ENCODE data around the gene XYLT1. TPM values are rescaled to one million over a fixed set of nuclear protein-coding genes. Genes with fewer than 3 reads are reported as not detected.
A peak's percentile ranks its signal among the peaks of the same experiment; 100 is the strongest.

Gene XYLT1
- total and polyA plus RNA-seq, 2 donors: 2.2 to 3.5 TPM

GRCh38 chr16:17474572-17474971 lies 3.8 kb upstream of the XYLT1 start:
- H3K27ac ChIP-seq (ENCODE audit: low read depth in 1 of 2, low read length in 1 of 2): peak overlapping the region in 1 of 2 donors; percentile 15
- no peaks in the 10 kb centered on the region for H3K9me3 ChIP-seq (ENCODE audit: control insufficient read depth in 2 of 2, insufficient read depth in 1 of 2, low read length in 1 of 2)
- no peaks in the 10 kb centered on the region for H3K36me3 ChIP-seq (ENCODE audit: control insufficient read depth in 2 of 2, insufficient read depth in 2 of 2, low read length in 1 of 2)
- no peak overlapping the region for H3K4me3 ChIP-seq (ENCODE audit: low read length in 2 of 2)
- peaks cover 0 to 13% of the 10 kb centered on the region in 2 donors for H3K27me3 ChIP-seq (ENCODE audit: control insufficient read depth in 2 of 2, insufficient read depth in 1 of 2, low read length in 1 of 2)
- H3K4me1 ChIP-seq (ENCODE audit: control insufficient read depth in 2 of 2, insufficient read depth in 2 of 2, low read length in 2 of 2): peaks cover 11 to 31% of the 10 kb centered on the region in 2 donors
- WGBS: 9% methylated on average over 13 of the region's 13 CpGs
- peak in 1 of 9 donors; percentile 53 for DNase-seq (ENCODE audit: low read depth in 6 of 9, low spot score in 9 of 9)

- 4% methylated on average over 4 of the region's 4 CpGs for WGBS
- no peak for DNase-seq (ENCODE audit: low read depth in 6 of 9, low spot score in 9 of 9)
Observed at GRCh38 chr16:17474037-17474436, 3.3 kb upstream of the XYLT1 start.

GRCh38 chr16:17471719-17472461 lies 1.1 kb upstream of the XYLT1 start:
- Histone ChIP-seq H3K4me1 (ENCODE audit: control insufficient read depth in 2 of 2, insufficient read depth in 2 of 2, low read length in 2 of 2) (peaks cover 12 to 54% of the 10 kb centered on the region in 2 donors), H3K27ac (ENCODE audit: low read depth in 1 of 2, low read length in 1 of 2) (no peak overlapping the region), H3K27me3 (ENCODE audit: control insufficient read depth in 2 of 2, insufficient read depth in 1 of 2, low read length in 1 of 2) (peaks cover 0 to 24% of the 10 kb centered on the region in 2 donors), H3K36me3 (ENCODE audit: control insufficient read depth in 2 of 2, insufficient read depth in 2 of 2, low read length in 1 of 2) (no peaks in the 10 kb centered on the region), H3K9me3 (ENCODE audit: control insufficient read depth in 2 of 2, insufficient read depth in 1 of 2, low read length in 1 of 2) (no peaks in the 10 kb centered on the region), H3K4me3 (ENCODE audit: low read length in 2 of 2) (no peak overlapping the region)
- 95% methylated on average over 15 of the region's 15 CpGs for WGBS
- DNase-seq (ENCODE audit: low read depth in 6 of 9, low spot score in 9 of 9): no peak

More at GRCh38 chr16:17474037-17474436, 3.3 kb upstream of the XYLT1 start:
- Histone ChIP-seq H3K4me3 (ENCODE audit: low read length in 2 of 2) (no peak overlapping the region), H3K27ac (ENCODE audit: low read depth in 1 of 2, low read length in 1 of 2) (peak overlapping the region in 1 of 2 donors; percentile 15), H3K36me3 (ENCODE audit: control insufficient read depth in 2 of 2, insufficient read depth in 2 of 2, low read length in 1 of 2) (no peaks in the 10 kb centered on the region), H3K4me1 (ENCODE audit: control insufficient read depth in 2 of 2, insufficient read depth in 2 of 2, low read length in 2 of 2) (peaks cover 12 to 37% of the 10 kb centered on the region in 2 donors), H3K9me3 (ENCODE audit: control insufficient read depth in 2 of 2, insufficient read depth in 1 of 2, low read length in 1 of 2) (no peaks in the 10 kb centered on the region), H3K27me3 (ENCODE audit: control insufficient read depth in 2 of 2, insufficient read depth in 1 of 2, low read length in 1 of 2) (peaks cover 0 to 18% of the 10 kb centered on the region in 2 donors)

- H3K9me3 ChIP-seq (ENCODE audit: control insufficient read depth in 2 of 2, insufficient read depth in 1 of 2, low read length in 1 of 2): no peaks in the 10 kb centered on the region
- H3K27me3 ChIP-seq (ENCODE audit: control insufficient read depth in 2 of 2, insufficient read depth in 1 of 2, low read length in 1 of 2): peaks cover 0 to 24% of the 10 kb centered on the region in 2 donors
- H3K4me1 ChIP-seq (ENCODE audit: control insufficient read depth in 2 of 2, insufficient read depth in 2 of 2, low read length in 2 of 2): peaks cover 12 to 48% of the 10 kb centered on the region in 2 donors
- H3K36me3 ChIP-seq (ENCODE audit: control insufficient read depth in 2 of 2, insufficient read depth in 2 of 2, low read length in 1 of 2): no peaks in the 10 kb centered on the region
- H3K27ac ChIP-seq (ENCODE audit: low read depth in 1 of 2, low read length in 1 of 2): peak overlapping the region in 1 of 2 donors; percentile 68
- peak overlapping the region; percentile 60 to 83 for H3K4me3 ChIP-seq (ENCODE audit: low read length in 2 of 2)
- DNase-seq (ENCODE audit: low read depth in 6 of 9, low spot score in 9 of 9): no peak
- under 1% methylated on average over 95 of the region's 95 CpGs for WGBS
Observed at GRCh38 chr16:17470182-17470907, 415 bp downstream of the XYLT1 start.

GRCh38 chr16:17469741-17470181 lies 999 bp downstream of the XYLT1 start:
- peaks cover 0 to 24% of the 10 kb centered on the region in 2 donors for H3K27me3 ChIP-seq (ENCODE audit: control insufficient read depth in 2 of 2, insufficient read depth in 1 of 2, low read length in 1 of 2)
- WGBS: under 1% methylated on average over 16 of the region's 16 CpGs
- no peaks in the 10 kb centered on the region for H3K9me3 ChIP-seq (ENCODE audit: control insufficient read depth in 2 of 2, insufficient read depth in 1 of 2, low read length in 1 of 2)
- H3K27ac ChIP-seq (ENCODE audit: low read depth in 1 of 2, low read length in 1 of 2): peak overlapping the region in 1 of 2 donors; percentile 2
- no peaks in the 10 kb centered on the region for H3K36me3 ChIP-seq (ENCODE audit: control insufficient read depth in 2 of 2, insufficient read depth in 2 of 2, low read length in 1 of 2)
- peak in 1 of 9 donors; percentile 35 for DNase-seq (ENCODE audit: low read depth in 6 of 9, low spot score in 9 of 9)
- peaks cover 12 to 45% of the 10 kb centered on the region in 2 donors for H3K4me1 ChIP-seq (ENCODE audit: control insufficient read depth in 2 of 2, insufficient read depth in 2 of 2, low read length in 2 of 2)
- peak overlapping the region; percentile 60 to 83 for H3K4me3 ChIP-seq (ENCODE audit: low read length in 2 of 2)

GRCh38 chr16:17469011-17469740 lies 1.6 kb downstream of the XYLT1 start:
- DNase-seq (ENCODE audit: low read depth in 6 of 9, low spot score in 9 of 9): no peak

GRCh38 chr16:17468611-17469010 lies 2.1 kb downstream of the XYLT1 start:
- peaks cover 0 to 18% of the 10 kb centered on the region in 2 donors for H3K27me3 ChIP-seq (ENCODE audit: control insufficient read depth in 2 of 2, insufficient read depth in 1 of 2, low read length in 1 of 2)
- WGBS: 59% methylated on average over 7 of the region's 7 CpGs
- peaks cover 7 to 34% of the 10 kb centered on the region in 2 donors for H3K4me1 ChIP-seq (ENCODE audit: control insufficient read depth in 2 of 2, insufficient read depth in 2 of 2, low read length in 2 of 2)
- H3K36me3 ChIP-seq (ENCODE audit: control insufficient read depth in 2 of 2, insufficient read depth in 2 of 2, low read length in 1 of 2): no peaks in the 10 kb centered on the region
- no peak overlapping the region for H3K4me3 ChIP-seq (ENCODE audit: low read length in 2 of 2)
- DNase-seq (ENCODE audit: low read depth in 6 of 9, low spot score in 9 of 9): no peak
- H3K9me3 ChIP-seq (ENCODE audit: control insufficient read depth in 2 of 2, insufficient read depth in 1 of 2, low read length in 1 of 2): no peaks in the 10 kb centered on the region
- H3K27ac ChIP-seq (ENCODE audit: low read depth in 1 of 2, low read length in 1 of 2): no peak overlapping the region

More at GRCh38 chr16:17469011-17469740, 1.6 kb downstream of the XYLT1 start:
- Histone ChIP-seq H3K4me3 (ENCODE audit: low read length in 2 of 2) (peak overlapping the region; percentile 60 to 83), H3K36me3 (ENCODE audit: control insufficient read depth in 2 of 2, insufficient read depth in 2 of 2, low read length in 1 of 2) (no peaks in the 10 kb centered on the region), H3K9me3 (ENCODE audit: control insufficient read depth in 2 of 2, insufficient read depth in 1 of 2, low read length in 1 of 2) (no peaks in the 10 kb centered on the region), H3K27ac (ENCODE audit: low read depth in 1 of 2, low read length in 1 of 2) (no peak overlapping the region), H3K27me3 (ENCODE audit: control insufficient read depth in 2 of 2, insufficient read depth in 1 of 2, low read length in 1 of 2) (peaks cover 0 to 21% of the 10 kb centered on the region in 2 donors), H3K4me1 (ENCODE audit: control insufficient read depth in 2 of 2, insufficient read depth in 2 of 2, low read length in 2 of 2) (peaks cover 11 to 39% of the 10 kb centered on the region in 2 donors)
- 41% methylated on average over 18 of the region's 18 CpGs for WGBS

GRCh38 chr16:17467923-17468540 lies 2.7 kb downstream of the XYLT1 start:
- no peak overlapping the region for H3K27ac ChIP-seq (ENCODE audit: low read depth in 1 of 2, low read length in 1 of 2)
- no peaks in the 10 kb centered on the region for H3K9me3 ChIP-seq (ENCODE audit: control insufficient read depth in 2 of 2, insufficient read depth in 1 of 2, low read length in 1 of 2)
- peak in 3 of 9 donors; percentile 41 to 70 (median 47) for DNase-seq (ENCODE audit: low read depth in 6 of 9, low spot score in 9 of 9)
- peaks cover 0 to 18% of the 10 kb centered on the region in 2 donors for H3K27me3 ChIP-seq (ENCODE audit: control insufficient read depth in 2 of 2, insufficient read depth in 1 of 2, low read length in 1 of 2)
- no peak overlapping the region for H3K4me3 ChIP-seq (ENCODE audit: low read length in 2 of 2)
- H3K4me1 ChIP-seq (ENCODE audit: control insufficient read depth in 2 of 2, insufficient read depth in 2 of 2, low read length in 2 of 2): peaks cover 7 to 35% of the 10 kb centered on the region in 2 donors
- no peaks in the 10 kb centered on the region for H3K36me3 ChIP-seq (ENCODE audit: control insufficient read depth in 2 of 2, insufficient read depth in 2 of 2, low read length in 1 of 2)
- WGBS: 33% methylated on average over 6 of the region's 6 CpGs

Measured in thymus (tissue), 11 donors.